SKM-1 (cell line): ENCODE data around the gene ITGB3BP.
"Not testable (repeated sequence)": the region's sequence is repeated elsewhere in the genome, so short reads cannot be mapped to it uniquely, and the experiment has no call there.

Experiments
- DNase-seq: peaks from one replicate; lab custom pipeline; 2025; ENCODE audit not compliant: unreplicated experiment; lab: John Stamatoyannopoulos, UW

Gene ITGB3BP, protein sequence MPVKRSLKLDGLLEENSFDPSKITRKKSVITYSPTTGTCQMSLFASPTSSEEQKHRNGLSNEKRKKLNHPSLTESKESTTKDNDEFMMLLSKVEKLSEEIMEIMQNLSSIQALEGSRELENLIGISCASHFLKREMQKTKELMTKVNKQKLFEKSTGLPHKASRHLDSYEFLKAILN

DNA sequence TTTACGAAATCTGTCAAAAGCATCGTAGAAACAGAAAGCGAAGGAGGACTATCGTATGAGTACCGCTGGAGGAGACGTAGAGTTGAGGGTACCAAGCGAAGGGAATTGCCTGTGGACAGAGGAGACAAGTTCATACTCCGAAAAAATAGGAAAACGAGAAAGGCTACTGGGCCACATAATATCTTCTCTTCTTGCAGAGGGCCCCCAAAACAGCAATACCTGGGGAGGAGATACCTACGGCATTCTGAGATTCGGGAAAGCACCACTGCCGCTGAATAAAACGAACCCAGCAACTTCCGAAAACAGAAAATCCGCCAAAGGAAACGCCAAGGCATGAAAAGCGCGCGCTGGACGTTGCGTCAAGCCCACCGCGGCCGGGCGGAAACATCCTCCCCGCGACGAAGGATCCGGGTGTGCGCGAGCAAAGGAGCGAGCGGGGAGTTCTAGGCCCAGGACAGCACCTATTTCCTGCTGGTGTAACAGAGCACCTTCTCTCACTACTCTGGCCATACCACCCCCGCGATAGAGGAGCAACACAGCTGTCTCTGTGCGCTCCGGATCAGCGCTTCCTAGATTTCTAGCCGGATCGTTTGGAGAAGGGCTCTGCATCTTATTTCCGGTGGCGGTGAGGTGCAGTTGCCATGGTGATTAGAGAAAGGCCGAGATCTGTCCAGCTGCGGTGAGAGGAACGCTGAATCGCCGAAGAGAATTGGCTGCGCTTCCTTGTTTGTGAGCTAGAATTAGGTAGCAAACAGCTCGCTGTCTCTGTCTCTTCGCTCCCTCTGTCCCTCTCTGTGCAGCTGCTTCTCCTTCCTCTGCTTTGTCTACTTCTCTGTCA lies at the start of gene ITGB3BP, which contains the start of gene EFCAB7:
ITGB3BP (minus strand) TSS at position 335 of the 838 bp plus-strand sequence; CDS start at position 243, 92 bp downstream.
EFCAB7 (plus strand) TSS at position 635 of the 838 bp plus-strand sequence. CDS start 2,048 bp downstream, outside the sequence.
- DNase-seq, result peak; percentile 91

DNA sequence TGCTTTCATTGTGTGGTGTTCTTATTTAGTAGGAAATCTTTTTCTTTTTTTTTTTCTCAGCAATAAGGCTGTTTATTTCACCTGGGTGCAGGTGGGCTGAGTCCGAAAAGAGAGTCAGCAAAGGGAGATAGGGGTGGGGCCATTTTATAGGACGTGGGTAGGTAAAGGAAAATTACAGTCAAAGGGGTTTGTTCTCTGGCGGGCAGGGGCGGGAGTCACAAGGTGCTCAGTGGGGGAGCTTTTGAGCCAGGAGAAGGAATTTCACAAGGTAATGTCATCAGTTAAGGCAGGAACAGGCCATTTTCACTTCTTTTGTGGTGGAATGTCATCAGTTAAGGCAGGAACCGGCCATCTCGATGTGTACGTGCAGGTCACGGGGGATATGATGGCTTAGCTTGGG lies 49.7 kb upstream of the ITGB3BP start:
- not testable (repeated sequence) for DNase-seq

DNA sequence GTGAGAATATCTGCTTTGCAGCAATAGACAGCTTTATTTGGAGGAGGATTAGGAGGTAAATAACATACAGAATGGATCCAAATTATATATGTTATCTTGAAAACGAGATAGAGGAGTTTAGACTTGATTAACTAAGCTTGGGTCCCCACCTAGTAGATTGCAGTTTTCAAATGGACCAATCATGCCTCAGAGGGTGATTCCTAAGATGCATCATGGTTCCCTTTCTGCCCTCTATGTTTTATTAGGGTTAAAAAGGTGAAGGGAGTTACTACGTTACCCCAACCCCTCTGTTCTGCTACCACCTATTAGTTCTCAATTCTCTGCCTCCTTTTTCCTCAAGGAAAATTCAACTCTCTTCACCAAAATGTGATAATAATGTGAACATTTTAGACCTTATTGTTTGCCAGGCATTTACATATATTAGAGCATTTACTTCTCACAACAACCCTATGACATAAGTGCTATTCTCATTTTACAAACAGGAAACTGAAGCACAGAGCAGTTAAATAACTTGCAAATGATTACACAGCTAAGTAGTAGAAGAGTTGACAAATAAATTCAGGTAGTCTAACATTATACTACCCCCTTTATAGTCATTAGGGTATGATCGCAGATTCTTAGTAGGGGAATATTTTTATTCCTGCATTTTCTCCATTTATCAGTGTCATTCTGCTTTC lies 46.8 kb upstream of the ITGB3BP start:
- no peak for DNase-seq

DNA sequence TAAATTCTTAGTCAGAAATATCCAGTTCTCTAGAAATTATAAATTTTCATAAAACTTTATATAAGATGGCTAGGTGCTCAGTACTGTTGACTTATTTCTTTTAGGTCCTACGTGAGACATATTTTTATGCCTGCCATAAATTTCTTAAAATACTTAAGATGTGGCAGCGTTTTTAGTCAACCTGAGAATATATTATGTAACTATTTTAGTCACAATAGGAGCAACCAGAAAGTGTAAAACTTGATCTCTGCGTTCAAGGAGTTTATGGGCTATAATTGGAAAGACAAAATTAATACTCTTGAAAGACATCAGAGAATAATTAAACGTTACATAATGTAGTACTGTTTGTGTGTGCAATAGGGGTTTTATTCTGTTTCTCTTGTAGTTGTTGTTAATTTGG lies 46.0 kb upstream of the ITGB3BP start:
- no peak for DNase-seq

DNA sequence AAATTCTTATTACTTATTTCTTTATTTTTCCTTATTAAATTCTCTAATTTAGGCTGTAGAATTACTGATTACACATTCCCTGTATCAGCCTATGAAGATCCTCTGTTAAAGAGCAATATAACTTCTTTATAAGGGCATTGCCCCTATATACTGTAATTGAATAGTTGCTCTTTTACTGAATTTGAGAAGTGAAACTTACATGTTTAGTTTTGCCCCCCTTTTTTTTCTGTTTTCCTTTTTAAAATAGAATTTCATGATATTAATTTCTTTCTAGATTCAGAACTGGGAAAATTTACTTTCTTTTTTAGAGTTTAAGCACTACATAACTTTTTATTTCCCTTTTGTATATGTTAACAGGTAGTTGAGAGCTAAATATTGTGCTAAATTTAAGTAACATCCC lies 40.7 kb upstream of the ITGB3BP start:
- DNase-seq, result no peak

DNA sequence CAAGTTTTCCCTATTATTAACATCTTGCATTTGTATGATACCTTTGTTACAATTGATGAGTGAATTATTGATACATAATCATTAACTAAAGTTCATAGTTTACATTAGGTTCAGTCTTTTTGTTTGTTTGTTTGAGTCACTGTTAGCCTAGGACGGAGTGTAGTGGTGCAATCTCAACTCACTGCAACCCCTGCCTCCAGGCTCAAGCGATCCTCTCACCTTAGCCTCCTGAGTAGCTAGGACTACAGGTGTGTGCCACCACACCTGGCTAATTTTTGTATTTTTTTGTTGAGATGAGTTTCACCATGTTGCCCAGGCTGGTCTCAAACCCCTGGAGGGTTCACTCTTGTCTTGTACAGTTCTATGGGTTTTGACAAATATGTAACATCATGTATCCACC lies 36.3 kb upstream of the ITGB3BP start:
- no peak for DNase-seq

DNA sequence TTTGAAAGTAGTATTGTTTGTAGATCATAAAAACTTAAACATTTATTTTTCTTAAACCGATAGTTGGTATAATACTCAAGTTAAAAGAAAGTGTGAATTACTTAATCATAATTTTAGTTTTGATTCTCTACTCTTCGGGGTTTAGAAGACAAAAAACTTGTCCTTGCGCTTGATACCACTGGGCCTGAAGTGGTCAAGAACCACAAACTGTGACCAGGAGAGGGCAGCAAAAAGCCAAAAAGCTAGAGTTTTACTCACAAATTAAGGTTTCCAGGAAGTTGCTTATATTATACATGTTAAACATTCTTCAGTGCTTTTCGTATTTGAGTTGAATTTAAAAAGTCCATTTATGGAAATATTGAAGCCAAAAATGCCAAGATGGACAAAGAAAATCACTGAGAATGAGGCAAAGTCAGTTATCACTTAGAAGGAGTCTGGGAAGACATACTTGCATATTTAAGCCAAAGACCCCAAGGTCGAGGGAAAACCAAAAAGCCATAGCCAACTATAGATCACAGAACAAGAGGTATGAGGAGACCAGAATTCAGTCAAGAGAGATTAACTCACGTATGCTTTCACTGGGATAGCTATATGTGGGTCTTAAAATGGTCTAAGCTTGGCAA lies 34.5 kb upstream of the ITGB3BP start:
- no peak for DNase-seq

DNA sequence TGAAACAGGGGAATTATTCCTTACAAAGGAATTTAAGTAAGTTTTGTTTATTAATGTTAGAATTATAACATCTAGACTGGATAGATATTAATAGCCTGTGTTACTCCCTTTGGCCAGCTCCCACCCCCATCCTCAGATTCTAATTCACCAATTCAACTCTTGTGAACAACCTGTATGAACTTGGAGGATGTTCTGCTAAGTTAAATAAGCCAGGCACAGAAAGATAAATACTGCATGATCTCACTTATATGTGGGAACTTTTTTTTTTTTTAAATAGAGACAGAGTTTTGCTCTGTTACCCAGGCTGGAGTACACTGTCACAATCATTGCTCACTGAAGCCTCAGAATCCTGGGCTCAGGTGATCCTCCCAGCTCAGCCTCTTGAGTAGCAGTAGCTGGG lies 32.5 kb upstream of the ITGB3BP start:
- no peak for DNase-seq

DNA sequence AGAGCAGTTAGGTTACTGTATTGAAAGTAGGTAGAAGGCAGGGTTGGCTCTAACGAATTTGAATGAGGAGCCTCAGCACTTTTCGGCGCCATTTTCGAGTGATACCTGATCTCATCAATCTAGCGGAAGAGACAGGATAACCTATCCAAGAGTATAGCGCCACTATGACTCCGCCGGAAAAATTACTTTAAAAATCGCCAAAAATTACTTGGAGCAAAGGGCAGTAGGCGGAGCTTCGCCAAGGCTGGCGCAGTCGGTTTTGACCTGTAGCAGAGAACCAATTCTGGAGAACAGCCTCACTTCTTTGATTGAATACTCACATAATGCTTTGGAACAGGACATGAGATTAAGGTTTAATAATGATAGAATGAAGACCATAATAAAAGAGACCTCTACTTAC lies 25.9 kb upstream of the ITGB3BP start:
- no peak for DNase-seq

DNA sequence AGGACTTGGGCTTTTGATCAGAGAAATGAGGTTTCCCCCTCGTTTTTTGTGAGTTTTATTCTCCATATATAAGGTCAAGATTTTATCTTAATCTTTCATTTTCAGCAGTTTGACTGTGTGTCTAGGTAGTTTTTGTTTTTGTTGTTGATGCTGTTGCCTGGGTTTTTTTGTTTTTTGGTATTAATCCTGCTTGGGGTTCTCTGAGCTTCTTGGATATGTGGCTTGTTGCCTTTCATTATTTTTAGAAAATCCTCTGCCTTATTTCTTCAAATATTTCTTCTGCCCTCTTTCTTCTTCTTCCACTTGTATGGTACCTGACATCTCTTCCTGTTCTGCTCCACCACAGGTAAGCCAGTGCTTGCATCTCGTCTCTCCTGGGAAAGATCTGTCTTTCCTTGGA lies 25.3 kb upstream of the ITGB3BP start:
- no peak for DNase-seq

DNA sequence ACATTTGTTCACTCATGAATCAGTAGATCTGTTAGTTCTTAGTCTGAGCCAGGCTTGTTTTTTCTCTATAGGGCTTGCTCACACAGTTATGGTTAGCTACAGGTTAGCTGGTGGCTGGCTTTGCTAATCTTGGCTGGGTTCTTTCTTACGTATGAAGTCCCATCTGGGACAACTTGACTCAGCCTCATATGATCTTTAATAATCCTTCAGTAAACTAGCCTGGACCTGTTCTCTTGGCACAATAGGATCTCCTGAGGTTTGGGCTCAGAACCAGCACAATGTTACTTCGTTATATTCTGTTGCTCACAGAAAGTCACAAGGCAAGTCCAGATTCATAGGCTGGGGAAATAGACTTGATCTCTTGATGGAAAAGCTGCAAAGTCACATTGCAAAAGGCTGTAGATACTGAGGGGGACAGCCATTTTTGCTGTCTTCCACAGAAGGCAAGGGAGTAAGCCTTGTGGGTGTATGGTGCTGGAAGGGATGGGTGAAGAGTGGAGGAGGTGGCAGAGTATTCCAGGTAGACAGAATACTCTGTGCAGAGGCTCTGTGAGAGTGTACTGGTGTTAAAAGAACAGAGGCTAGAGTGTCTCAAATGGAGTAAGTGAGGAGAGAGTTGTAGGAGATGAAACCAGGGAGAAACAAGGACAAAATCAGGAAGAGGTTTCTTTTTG lies 24.7 kb upstream of the ITGB3BP start:
- DNase-seq, result no peak

DNA sequence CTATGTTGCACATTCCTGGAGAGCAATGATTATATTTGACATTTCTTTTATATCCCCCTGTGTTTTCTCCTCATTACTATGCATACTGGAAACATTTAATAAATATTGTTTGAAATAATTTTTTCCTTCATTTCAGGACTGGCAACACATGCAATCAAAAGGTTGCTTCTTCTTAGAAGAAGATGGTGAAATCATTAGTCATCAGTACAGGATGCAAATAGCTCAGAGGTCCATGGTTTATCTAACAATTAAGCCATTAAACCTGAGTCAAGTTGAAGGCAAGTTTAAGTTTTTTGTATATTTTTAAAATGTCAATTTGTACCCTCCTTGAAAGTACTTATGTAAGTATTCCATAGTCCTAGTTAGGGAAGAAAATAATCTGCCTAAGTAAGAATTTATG lies 22.8 kb upstream of the ITGB3BP start:
- no peak for DNase-seq

DNA sequence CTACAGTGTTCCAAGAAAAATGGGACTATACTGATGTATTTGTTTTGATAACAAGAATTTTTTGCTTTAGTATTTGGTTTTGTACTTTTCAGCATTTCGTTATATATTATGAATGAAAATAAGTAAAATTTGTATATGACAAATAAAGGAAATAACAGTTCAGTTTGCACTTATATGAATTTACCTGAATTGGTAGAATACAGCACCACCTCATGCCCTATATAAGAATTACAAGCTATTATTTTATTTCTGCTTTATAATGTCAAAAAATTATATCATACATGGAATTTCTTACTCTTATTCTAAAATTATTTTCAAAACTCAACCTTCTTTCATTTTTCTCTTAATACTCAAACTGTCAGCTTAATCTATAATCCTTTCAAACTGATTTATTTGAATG lies 14.9 kb upstream of the ITGB3BP start:
- DNase-seq, result no peak

DNA sequence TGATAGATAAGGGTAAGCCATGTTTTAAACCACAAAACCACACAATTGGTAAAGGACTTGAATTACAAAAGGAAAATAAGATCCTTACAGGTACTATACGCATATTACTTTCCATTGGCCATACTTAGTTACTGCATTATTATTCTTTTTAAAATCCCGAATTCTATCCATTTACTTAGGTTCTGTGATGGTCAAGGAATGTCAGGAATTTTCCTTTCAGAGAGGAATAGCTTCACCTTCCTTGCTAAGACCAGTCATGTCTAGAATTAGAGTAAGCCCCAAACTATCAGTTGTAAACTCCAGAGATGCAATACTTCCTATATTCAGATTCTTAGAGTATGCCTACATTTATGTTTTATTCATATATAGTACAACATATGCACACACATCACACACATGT lies 14.0 kb upstream of the ITGB3BP start:
- DNase-seq, result no peak

DNA sequence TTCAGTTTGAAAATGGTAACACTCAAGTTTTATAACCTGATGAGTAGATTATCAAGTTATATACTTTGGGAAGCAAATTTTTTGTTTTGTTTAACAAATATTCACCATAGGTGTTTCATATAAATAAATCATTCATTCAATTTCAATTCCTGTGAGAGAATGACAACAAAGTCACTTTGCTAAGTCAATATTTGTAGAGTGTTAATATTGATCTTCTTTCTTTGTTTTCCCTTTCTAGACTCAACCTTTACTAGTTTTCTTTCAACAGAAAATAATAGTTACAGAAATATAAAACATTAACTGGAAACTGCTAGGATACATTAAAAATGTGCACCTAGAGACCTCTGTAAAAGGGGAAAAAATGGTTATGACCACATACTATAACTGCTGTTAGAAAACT lies 11.4 kb upstream of the ITGB3BP start:
- no peak for DNase-seq

DNA sequence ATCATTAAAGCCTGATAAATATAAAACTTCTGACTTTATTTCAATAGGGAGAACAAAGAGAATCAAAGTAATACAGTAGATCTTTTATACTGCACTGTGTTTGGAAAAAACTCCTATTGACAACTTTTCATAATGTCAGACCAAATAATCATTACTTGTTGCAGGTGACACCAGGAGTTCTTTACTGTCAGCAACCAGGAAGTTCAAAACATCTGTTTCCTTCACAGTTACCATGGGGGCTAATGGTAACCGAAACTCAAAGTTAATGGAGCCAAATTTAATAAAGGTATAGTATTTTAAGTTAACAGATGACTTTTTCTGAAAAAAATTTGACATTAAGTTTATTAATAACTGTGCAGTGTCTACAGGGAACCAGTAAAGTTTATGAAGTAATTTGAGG lies 10.9 kb upstream of the ITGB3BP start:
- DNase-seq, result no peak

DNA sequence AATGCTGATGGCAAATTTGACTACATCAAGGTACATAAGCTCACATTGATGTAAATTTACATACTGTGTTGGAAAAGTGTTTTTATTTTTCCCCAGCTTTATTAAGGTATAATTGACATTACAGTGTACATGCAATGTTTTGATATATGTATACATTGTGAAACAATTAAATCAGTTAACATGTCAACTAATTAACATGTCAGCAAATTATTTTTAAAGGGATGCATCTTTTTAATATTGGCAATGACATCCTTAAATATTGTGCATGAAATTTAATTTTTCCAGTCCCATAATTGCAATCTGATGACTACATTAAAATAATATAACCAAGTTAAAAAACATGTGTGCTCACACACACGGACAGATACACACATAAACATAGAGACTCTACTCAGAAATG lies 9.7 kb upstream of the ITGB3BP start:
- no peak for DNase-seq

DNA sequence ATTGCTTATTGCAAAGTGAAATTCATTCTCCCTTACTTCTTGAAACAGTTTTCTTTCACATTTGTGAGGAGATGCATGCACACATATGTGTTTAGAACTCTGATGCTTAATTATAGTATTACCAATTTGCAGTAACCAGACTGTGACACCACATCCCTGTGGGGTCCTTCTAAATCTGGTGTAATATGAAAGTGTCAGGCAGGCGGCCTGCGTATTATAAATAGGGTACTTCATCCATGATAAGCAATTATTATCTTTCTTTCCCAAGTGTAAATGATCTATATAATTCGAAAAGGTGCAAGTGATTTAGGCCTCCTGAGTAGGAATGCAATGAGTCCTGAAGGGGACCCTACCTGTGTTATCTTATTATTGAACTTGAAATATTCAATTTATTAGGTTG lies 1.2 kb upstream of the ITGB3BP start:
- no peak for DNase-seq

DNA sequence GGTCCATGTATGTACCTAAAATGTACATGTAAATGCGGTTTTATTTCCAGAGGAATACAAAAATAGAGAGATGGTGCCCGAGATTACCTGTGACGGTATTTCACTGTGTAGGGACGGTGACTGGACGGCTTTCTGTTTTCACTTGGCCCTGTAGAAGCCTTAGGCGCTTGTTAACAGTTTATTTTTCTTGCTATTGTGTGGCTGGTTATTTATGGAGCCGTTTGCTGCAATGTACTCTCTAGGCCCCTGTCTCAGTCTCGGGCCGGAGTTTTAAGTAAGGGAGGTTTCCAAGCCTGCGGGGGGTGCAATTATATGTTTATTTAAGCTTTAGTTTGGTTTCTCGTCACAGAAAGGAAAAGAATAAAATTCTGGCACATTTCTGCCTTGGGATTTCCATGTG lies 713 bp upstream of the ITGB3BP start:
- DNase-seq, result no peak

DNA sequence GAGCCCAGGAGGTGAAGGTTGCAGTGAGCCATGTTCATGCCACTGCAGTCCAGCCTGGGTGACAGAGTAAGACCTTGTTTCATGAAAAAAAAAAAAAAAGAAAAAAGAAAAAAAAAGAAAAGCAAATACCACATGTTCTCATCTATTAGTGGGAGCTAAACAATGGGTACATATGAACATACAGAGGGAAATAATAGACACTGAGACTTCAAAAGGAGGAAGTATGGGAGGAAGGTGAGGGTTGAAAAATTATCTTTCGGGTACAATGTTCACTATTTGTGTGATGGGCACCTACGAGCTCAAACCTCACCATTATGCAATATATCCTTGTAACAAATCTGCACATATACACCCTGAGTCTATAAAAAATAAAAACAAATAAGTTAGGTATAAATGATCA lies 6.4 kb downstream of the ITGB3BP start:
- no peak for DNase-seq

DNA sequence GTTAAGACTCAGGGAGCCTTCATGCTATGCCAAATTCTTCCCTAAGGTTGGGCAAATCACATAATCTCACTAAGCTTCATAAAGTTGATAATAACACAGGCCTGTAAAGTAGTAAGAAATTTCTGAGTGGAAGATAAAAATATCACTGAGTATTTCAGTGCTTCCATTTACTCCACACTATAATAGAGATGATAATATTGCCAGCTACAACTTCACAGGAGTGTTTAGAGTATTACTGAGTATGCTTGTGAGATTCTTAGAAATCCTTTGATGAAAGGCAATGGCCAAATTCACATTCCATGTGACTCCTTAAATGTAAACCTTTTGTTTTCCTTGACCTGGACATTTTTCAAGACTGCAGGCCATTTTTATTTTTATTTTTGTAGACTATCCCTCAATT lies 10.4 kb downstream of the ITGB3BP start:
- DNase-seq, result no peak
